GM12891 (cell line): Measurements from ENCODE around the gene SNRPA.

ENCODE experiments used
- POLR2A ChIP-seq: IDR thresholded peaks from 2 replicates; pipeline ENCODE4 v1.6.1; 2011; ENCODE audit warnings: low read depth, low read length, control low read depth
- POLR2AphosphoS5 ChIP-seq: IDR thresholded peaks from 2 replicates; pipeline ENCODE4 v1.6.1; 2011; ENCODE audit warnings: low read depth, low read length, control low read depth
- POU2F2 ChIP-seq: IDR thresholded peaks from 2 replicates; pipeline ENCODE4 v1.6.1; 2011; ENCODE audit warnings: low read depth, mild to moderate bottlenecking, control low read depth, low read length, moderate library complexity
- SPI1 ChIP-seq: IDR thresholded peaks from 2 replicates; pipeline ENCODE4 v1.6.1; 2011; ENCODE audit warnings: low read depth, low read length, control low read depth
- TAF1 ChIP-seq: IDR thresholded peaks from 2 replicates; pipeline ENCODE4 v1.6.1; 2011; ENCODE audit warnings: low read depth, low read length, control low read depth

DNA sequence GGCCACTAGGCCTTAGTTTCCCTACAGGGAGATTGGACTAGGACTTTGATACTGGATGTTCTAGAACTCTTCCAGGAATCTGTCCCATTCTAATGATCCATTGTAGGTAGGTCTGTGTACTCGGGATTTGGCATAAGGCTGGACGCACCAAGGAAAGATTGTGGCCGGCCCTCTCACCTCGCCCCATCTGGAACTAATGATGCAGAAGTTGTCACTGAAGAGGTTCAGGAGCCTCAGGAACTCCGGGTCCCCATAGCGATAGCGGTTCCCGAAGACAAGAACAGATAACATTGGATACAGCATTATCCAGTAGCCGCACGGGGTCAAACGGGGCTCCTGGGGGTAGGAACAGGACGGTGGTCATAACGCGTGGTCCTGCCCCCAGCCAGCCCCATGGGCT lies 59.2 kb downstream of the SNRPA start:
- no peak for TF ChIP-seq POLR2A
- TF ChIP-seq POU2F2: no peak
- no peak for TF ChIP-seq POLR2AphosphoS5
- no peak for TF ChIP-seq TAF1
- TF ChIP-seq SPI1: no peak
